ENCODE results near the gene MAP3K2. TPM values are rescaled to one million over a fixed set of nuclear protein-coding genes. Genes with fewer than 3 reads are reported as not detected.
A peak's percentile ranks its signal among the peaks of the same experiment; 100 is the strongest.
"Not testable (repeated sequence)": the region's sequence is repeated elsewhere in the genome, so short reads cannot be mapped to it uniquely, and the experiment has no call there.

Gene MAP3K2
- total RNA-seq, 1 experiment from 2014 or later: 36.0 TPM

DNA sequence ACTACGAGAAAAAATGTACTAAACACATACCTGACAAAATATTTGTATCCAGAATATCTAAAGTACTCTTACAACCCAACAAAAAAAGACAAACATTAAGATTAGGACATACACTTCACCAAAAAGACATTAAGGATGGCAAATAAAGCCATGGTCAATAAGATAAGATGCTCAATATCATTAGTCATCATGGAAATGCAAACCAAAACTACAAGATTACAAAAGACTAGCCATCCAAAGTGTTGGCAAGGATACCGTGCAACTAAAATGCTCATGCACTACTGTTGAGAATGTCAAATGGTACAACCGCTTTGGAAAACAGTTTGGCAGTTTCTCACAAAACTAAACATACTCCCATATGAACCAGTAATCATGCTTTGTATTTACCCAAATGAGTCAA, 29.7 kb downstream of the MAP3K2 start:
- Histone ChIP-seq H3K9me3 (ENCODE audit: low read length) (no peaks in the 10 kb centered on the region), H3K79me2 (ENCODE audit: low read length) (peaks cover 88% of the 10 kb centered on the region)

DNA sequence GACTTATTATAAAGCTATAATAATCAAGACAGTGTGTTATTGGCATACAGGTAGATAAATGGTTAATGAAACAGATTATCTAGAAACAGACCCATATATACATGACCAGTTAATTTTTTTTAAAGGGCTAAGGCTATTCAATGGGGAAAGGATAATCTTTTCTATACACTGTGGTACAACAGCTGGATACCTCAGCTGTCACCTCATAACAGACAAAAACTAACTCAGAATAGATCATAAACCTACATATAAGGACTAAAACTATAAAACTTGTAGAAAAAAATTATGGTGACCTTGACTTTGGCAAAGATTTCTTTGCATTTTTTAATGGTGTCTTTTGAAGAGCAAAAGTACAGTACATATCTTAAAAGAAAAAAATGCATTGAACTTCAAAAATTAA, 30.2 kb downstream of the MAP3K2 start:
- H4K20me1 ChIP-seq (ENCODE audit: insufficient read depth, low read depth, low read length): no peaks in the 10 kb centered on the region
- H3K9ac ChIP-seq (ENCODE audit: low read length): no peak overlapping the region
- H3K27me3 ChIP-seq (ENCODE audit: low read length): no peaks in the 10 kb centered on the region
- H3K9me3 ChIP-seq (ENCODE audit: low read length): no peaks in the 10 kb centered on the region
- peaks cover 7% of the 10 kb centered on the region for H3K4me1 ChIP-seq (ENCODE audit: low read length)
- H3K79me2 ChIP-seq (ENCODE audit: low read length): peaks cover 83% of the 10 kb centered on the region
- no peaks in the 10 kb centered on the region for H3K9me2 ChIP-seq (replicated peaks; ENCODE audit: insufficient read depth, low read length)
- H3K27ac ChIP-seq (ENCODE audit: low read length): no peak overlapping the region
- no peak overlapping the region for H3K4me2 ChIP-seq (ENCODE audit: low read depth, low read length, poor library complexity, severe bottlenecking)
- H3K36me3 ChIP-seq (ENCODE audit: insufficient read depth, low read length): no peaks in the 10 kb centered on the region; the same call in none of the 2 replicates
- no peak overlapping the region for H2AFZ ChIP-seq (ENCODE audit: low read length)
- no peak overlapping the region for H3K4me3 ChIP-seq (ENCODE audit: low read length)
- DNase-seq: no peak

More for the DNA sequence above, 29.7 kb downstream of the MAP3K2 start:
- Histone ChIP-seq H3K27ac (ENCODE audit: low read length) (no peak overlapping the region), H3K4me3 (ENCODE audit: low read length) (no peak overlapping the region), H3K27me3 (ENCODE audit: low read length) (no peaks in the 10 kb centered on the region), H3K36me3 (ENCODE audit: insufficient read depth, low read length) (no peaks in the 10 kb centered on the region; the same call in none of the 2 replicates), H3K4me2 (ENCODE audit: low read depth, low read length, poor library complexity, severe bottlenecking) (no peak overlapping the region), H2AFZ (ENCODE audit: low read length) (no peak overlapping the region), H3K9ac (ENCODE audit: low read length) (no peak overlapping the region), H3K4me1 (ENCODE audit: low read length) (peaks cover 7% of the 10 kb centered on the region), H4K20me1 (ENCODE audit: insufficient read depth, low read depth, low read length) (no peaks in the 10 kb centered on the region), H3K9me2 (replicated peaks; ENCODE audit: insufficient read depth, low read length) (no peaks in the 10 kb centered on the region)
- DNase-seq: no peak

DNA sequence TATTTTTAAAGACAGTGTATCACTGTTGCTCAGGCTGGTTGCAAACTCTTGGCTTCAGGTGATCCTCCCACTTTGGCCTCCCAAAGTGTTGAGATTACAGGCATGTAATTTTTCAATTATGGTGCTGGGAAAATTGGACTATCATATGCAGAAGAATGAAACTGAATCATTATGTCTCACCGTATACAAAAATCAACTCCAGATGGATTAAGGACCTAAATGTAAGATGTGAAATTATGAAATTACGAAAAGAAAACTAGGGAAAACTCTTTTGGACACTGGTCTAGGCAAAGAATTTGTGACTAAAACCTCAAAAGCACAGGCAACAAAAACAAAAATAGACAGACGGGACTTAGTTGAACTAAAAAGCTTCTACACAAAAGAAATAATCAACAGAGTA, 31.2 kb downstream of the MAP3K2 start:
- H4K20me1 ChIP-seq (ENCODE audit: insufficient read depth, low read depth, low read length): no peaks in the 10 kb centered on the region
- no peak overlapping the region for H2AFZ ChIP-seq (ENCODE audit: low read length)
- no peaks in the 10 kb centered on the region for H3K9me2 ChIP-seq (replicated peaks; ENCODE audit: insufficient read depth, low read length)

DNA sequence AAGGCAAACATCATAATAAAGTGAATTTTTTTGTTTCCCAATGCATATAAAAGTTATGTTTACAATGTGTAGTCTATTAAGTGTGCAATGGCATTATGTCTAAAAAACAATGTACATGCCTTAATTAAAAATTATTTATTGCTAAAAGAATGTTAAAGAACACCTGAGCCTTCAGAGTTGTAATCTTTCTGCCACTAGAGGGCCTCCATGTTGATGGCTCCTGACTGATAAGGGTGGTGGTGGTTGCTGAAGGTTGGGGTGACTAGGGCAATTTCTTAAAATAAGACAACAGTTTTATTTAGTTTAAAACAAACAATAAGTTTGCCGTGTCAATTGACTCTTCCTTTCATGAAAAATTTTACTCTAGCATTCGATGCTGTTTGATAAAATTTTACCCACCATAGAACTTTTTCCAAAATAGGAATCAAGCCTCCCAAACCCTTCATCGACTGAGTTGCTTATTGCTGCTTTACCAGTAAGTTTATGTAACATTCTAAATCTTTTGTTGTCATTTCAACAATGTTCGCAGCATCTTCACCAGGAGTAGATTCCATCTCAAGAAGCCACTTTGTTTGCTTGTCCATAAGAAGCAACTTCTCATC, 32.3 kb downstream of the MAP3K2 start:
- H4K20me1 ChIP-seq (ENCODE audit: insufficient read depth, low read depth, low read length): no peaks in the 10 kb centered on the region
- H3K9me3 ChIP-seq (ENCODE audit: low read length): no peaks in the 10 kb centered on the region
- no peak overlapping the region for H2AFZ ChIP-seq (ENCODE audit: low read length)
- peaks cover 5% of the 10 kb centered on the region; the same call in 1 of the 2 replicates for H3K4me1 ChIP-seq (ENCODE audit: low read length)
- H3K4me2 ChIP-seq (ENCODE audit: low read depth, low read length, poor library complexity, severe bottlenecking): no peak overlapping the region
- no peak overlapping the region for H3K9ac ChIP-seq (ENCODE audit: low read length)
- peak; percentile 73 for DNase-seq
- no peaks in the 10 kb centered on the region for H3K9me2 ChIP-seq (replicated peaks; ENCODE audit: insufficient read depth, low read length)
- H3K27ac ChIP-seq (ENCODE audit: low read length): no peak overlapping the region
- peaks cover 85% of the 10 kb centered on the region for H3K79me2 ChIP-seq (ENCODE audit: low read length)
- H3K36me3 ChIP-seq (ENCODE audit: insufficient read depth, low read length): no peaks in the 10 kb centered on the region; the same call in none of the 2 replicates
- H3K4me3 ChIP-seq (ENCODE audit: low read length): no peak overlapping the region
- H3K27me3 ChIP-seq (ENCODE audit: low read length): no peaks in the 10 kb centered on the region

More for the DNA sequence above, 31.2 kb downstream of the MAP3K2 start:
- Histone ChIP-seq H3K27me3 (ENCODE audit: low read length) (no peaks in the 10 kb centered on the region), H3K79me2 (ENCODE audit: low read length) (peaks cover 83% of the 10 kb centered on the region), H3K36me3 (ENCODE audit: insufficient read depth, low read length) (no peaks in the 10 kb centered on the region; the same call in none of the 2 replicates), H3K4me3 (ENCODE audit: low read length) (no peak overlapping the region), H3K4me2 (ENCODE audit: low read depth, low read length, poor library complexity, severe bottlenecking) (no peak overlapping the region), H3K9ac (ENCODE audit: low read length) (no peak overlapping the region), H3K4me1 (ENCODE audit: low read length) (no peaks in the 10 kb centered on the region), H3K27ac (ENCODE audit: low read length) (no peak overlapping the region), H3K9me3 (ENCODE audit: low read length) (no peaks in the 10 kb centered on the region)
- DNase-seq: no peak

DNA sequence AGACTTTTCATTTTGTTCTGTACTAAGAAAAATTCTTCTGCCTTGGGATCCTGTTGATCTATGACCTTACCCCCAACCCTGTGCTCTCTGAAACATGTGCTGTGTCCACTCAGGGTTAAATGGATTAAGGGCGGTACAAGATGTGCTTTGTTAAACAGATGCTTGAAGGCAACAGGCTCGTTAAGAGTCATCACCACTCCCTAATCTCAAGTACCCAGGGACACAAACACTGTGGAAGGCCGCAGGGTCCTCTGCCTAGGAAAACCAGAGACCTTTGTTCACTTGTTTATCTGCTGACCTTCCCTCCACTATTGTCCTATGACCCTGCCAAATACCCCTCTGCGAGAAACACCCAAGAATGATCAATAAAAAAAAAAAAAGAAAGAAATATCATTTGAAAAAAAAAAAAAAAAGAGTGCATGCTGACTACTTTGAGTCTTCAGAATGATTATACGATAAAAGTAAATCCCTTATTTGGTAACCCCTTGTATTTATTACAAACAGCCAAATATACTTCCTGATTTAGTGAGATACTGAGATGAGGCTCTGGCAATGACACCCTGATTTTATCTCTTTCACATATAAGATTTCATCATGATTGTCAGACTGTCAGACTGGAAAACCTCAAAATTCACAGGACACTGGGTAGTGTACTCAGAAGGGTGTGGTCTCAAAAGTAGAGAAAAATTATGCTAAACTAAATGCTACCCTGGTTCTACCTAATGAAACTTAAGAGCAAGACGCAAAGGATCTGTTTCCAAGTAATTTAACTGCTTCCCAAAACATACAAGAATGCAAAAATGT, 33.7 kb downstream of the MAP3K2 start:
- not testable (repeated sequence) for H2AFZ ChIP-seq (ENCODE audit: low read length); H4K20me1 ChIP-seq (ENCODE audit: insufficient read depth, low read depth, low read length); H3K27me3 ChIP-seq (ENCODE audit: low read length); H3K4me2 ChIP-seq (ENCODE audit: low read depth, low read length, poor library complexity, severe bottlenecking); H3K27ac ChIP-seq (ENCODE audit: low read length); H3K9me2 ChIP-seq (replicated peaks; ENCODE audit: insufficient read depth, low read length); H3K9ac ChIP-seq (ENCODE audit: low read length); H3K36me3 ChIP-seq (ENCODE audit: insufficient read depth, low read length); H3K9me3 ChIP-seq (ENCODE audit: low read length); H3K4me3 ChIP-seq (ENCODE audit: low read length); DNase-seq
- peaks cover 85% of the 10 kb centered on the region for H3K79me2 ChIP-seq (ENCODE audit: low read length)
- peaks cover 16% of the 10 kb centered on the region for H3K4me1 ChIP-seq (ENCODE audit: low read length)

DNA sequence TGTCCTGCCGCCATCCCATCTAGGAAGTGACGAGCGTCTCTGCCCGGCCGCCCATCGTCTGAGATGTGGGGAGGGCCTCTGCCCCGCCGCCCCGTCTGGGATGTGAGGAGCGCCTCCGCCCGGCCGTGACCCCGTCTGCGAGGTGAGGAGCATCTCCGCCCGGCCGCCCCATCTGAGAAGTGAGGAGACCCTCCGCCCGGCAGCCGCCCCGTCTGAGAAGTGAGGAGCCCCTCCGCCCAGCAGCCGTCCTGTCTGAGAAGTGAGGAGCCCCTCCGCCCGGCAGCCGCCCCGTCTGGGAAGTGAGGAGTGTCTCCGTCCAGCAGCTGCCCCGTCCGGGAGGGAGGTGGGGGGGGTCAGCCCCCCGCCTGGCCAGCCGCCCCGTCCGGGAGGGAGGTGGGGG, 34.6 kb downstream of the MAP3K2 start:
- not testable (repeated sequence) for H3K9me2 ChIP-seq (replicated peaks; ENCODE audit: insufficient read depth, low read length); H3K9ac ChIP-seq (ENCODE audit: low read length); H3K27ac ChIP-seq (ENCODE audit: low read length); H3K4me3 ChIP-seq (ENCODE audit: low read length); H3K9me3 ChIP-seq (ENCODE audit: low read length); H4K20me1 ChIP-seq (ENCODE audit: insufficient read depth, low read depth, low read length); H3K36me3 ChIP-seq (ENCODE audit: insufficient read depth, low read length); H3K27me3 ChIP-seq (ENCODE audit: low read length); DNase-seq; H2AFZ ChIP-seq (ENCODE audit: low read length); H3K4me2 ChIP-seq (ENCODE audit: low read depth, low read length, poor library complexity, severe bottlenecking)
- H3K79me2 ChIP-seq (ENCODE audit: low read length): peaks cover 85% of the 10 kb centered on the region
- H3K4me1 ChIP-seq (ENCODE audit: low read length): peaks cover 24% of the 10 kb centered on the region

DNA sequence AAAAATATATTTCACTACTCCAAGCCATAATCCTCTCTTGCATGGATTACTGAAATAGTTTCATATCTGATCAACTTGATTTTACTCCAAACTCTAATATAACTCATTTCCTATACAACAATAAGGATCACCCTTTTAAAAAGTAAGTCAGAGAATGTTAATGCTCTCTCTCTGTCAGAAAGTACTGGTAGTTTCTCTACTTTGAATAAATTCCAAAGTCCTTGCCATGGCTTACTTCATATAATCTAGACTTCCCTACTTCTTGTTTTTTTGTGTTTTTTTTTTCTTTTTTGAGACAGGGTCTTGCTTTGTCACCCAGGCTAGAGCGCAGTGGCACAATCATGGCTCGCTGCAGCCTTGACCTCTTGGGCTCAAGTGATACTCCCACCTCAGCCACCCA, 36.2 kb downstream of the MAP3K2 start:
- no peak for DNase-seq
- Histone ChIP-seq H3K27me3 (ENCODE audit: low read length) (no peaks in the 10 kb centered on the region), H3K36me3 (ENCODE audit: insufficient read depth, low read length) (no peaks in the 10 kb centered on the region), H3K4me3 (ENCODE audit: low read length) (no peak overlapping the region), H3K79me2 (ENCODE audit: low read length) (peaks cover 85% of the 10 kb centered on the region), H3K4me1 (ENCODE audit: low read length) (peaks cover 32% of the 10 kb centered on the region), H2AFZ (ENCODE audit: low read length) (no peak overlapping the region), H3K9ac (ENCODE audit: low read length) (no peak overlapping the region), H3K4me2 (ENCODE audit: low read depth, low read length, poor library complexity, severe bottlenecking) (no peak overlapping the region), H3K27ac (ENCODE audit: low read length) (no peak overlapping the region), H3K9me2 (replicated peaks; ENCODE audit: insufficient read depth, low read length) (no peaks in the 10 kb centered on the region), H3K9me3 (ENCODE audit: low read length) (no peaks in the 10 kb centered on the region), H4K20me1 (ENCODE audit: insufficient read depth, low read depth, low read length) (no peaks in the 10 kb centered on the region)

DNA sequence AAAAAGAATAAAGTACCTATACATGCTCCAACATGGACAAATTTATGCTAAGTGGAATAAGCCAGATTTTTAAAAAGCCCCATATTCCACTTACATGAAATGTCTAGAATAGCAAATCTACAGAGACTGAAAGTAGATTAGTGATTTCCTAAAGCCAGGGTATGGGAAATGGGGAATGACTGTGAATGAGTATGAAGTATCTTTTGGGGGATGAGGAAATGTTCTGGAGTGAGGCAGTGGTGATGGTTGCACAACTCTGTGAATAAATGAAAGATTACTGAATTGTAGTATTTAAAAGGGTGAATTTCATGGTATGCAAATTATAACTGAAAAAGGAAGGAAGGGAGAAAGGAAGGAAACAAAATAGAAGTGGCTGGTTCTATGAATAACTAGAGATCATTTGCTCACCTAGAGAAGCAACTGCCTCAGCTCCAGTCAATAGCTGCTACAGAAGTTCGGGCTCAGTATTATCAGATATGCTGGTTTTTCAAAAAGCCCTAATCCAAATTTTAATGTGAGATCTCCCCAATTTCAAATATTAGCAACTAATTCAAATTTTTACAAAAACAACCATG, 39.3 kb downstream of the MAP3K2 start:
- no peak for DNase-seq
- Histone ChIP-seq H4K20me1 (ENCODE audit: insufficient read depth, low read depth, low read length) (no peaks in the 10 kb centered on the region), H3K79me2 (ENCODE audit: low read length) (peaks cover 90% of the 10 kb centered on the region), H3K4me1 (ENCODE audit: low read length) (peaks cover 61% of the 10 kb centered on the region), H3K9ac (ENCODE audit: low read length) (no peak overlapping the region), H3K36me3 (ENCODE audit: insufficient read depth, low read length) (no peaks in the 10 kb centered on the region), H3K27ac (ENCODE audit: low read length) (peak overlapping the region; percentile 55), H3K9me3 (ENCODE audit: low read length) (no peaks in the 10 kb centered on the region), H3K4me3 (ENCODE audit: low read length) (no peak overlapping the region), H3K27me3 (ENCODE audit: low read length) (no peaks in the 10 kb centered on the region), H3K4me2 (ENCODE audit: low read depth, low read length, poor library complexity, severe bottlenecking) (peak overlapping the region; percentile 54), H3K9me2 (replicated peaks; ENCODE audit: insufficient read depth, low read length) (no peaks in the 10 kb centered on the region), H2AFZ (ENCODE audit: low read length) (no peak overlapping the region)

Data from Karpas-422 (cell line).